Adrenal gland (tissue), 5 donors: ENCODE data around the gene GFOD1.

Experiments
- CTCF ChIP-seq, 6 experiments: fragments of 450-650 bp in 4 of 6; fragments of 200-600 bp in 2 of 6; sonication (generic) in 1 of 6; IDR thresholded peaks; 1 replicate in 5 of 6; 2 replicates in 1 of 6; pipeline versions ENCODE4 v1.5.1 to v1.8.0; 2016 to 2021; ENCODE audit warnings: antibody characterized with exemption in 6 of 6, mild to moderate bottlenecking in 2 of 6, moderate library complexity in 1 of 6
- POLR2A ChIP-seq, 2 donors: fragments of 450-650 bp; IDR thresholded peaks; one replicate each; pipeline ENCODE4 v1.6.1; 2017; ENCODE audit warnings: antibody characterized with exemption in 2 of 2, mild to moderate bottlenecking in 2 of 2, moderate library complexity in 1 of 2
- donor health status: DM: no; HTN: no; CAD: no.

- TF ChIP-seq CTCF (IDR thresholded peaks at IDR 0.05) (no peak), POLR2A (IDR thresholded peaks at IDR 0.05) (no peak)
Measured at GRCh38 chr6:13359287-13359686, 128.1 kb downstream of the GFOD1 start.
